Aorta (tissue), 5 donors: Measurements from ENCODE around the gene ZNF681. TPM values are rescaled to one million over a fixed set of nuclear protein-coding genes. Genes with fewer than 3 reads are reported as not detected.
"Not testable (repeated sequence)": the region's sequence is repeated elsewhere in the genome, so short reads cannot be mapped to it uniquely, and the experiment has no call there.

Experiments
- ATAC-seq: fragments of 200-7000 bp; cut with Tn5 transposase; one replicate; pipeline ENCODE4 v1.9.1; 2022; ENCODE audit warnings: moderate library complexity; ENCODE audit not compliant: low FRiP score
- DNase-seq, 2 donors: peaks; one replicate each; pipeline ENCODE4 v3.0.0-alpha.2; 2020
- H3K27ac ChIP-seq, 2 donors: one replicate each; pipeline ENCODE4 v1.5.1; 2013; ENCODE audit warnings: low read length in 2 of 2, mild to moderate bottlenecking in 2 of 2, moderate library complexity in 2 of 2, control low read depth in 1 of 2, inconsistent platforms in 1 of 2, low read depth in 1 of 2
- H3K27me3 ChIP-seq, 2 donors: one replicate each; pipeline ENCODE4 v1.6.1; 2013; ENCODE audit warnings: control low read depth in 1 of 2, low read length in 1 of 2, mild to moderate bottlenecking in 1 of 2, moderate library complexity in 1 of 2; ENCODE audit not compliant: insufficient read depth in 2 of 2, control insufficient read depth in 1 of 2
- H3K36me3 ChIP-seq, 2 donors: one replicate each; pipeline ENCODE4 v1.6.1; 2013; ENCODE audit warnings: control low read depth in 1 of 2, low read length in 1 of 2, mild to moderate bottlenecking in 1 of 2; ENCODE audit not compliant: insufficient read depth in 2 of 2, control insufficient read depth in 1 of 2
- H3K4me1 ChIP-seq, 2 donors: one replicate each; pipeline ENCODE4 v1.6.1; 2013; ENCODE audit warnings: low read length in 2 of 2, control low read depth in 1 of 2, mild to moderate bottlenecking in 1 of 2, moderate library complexity in 1 of 2; ENCODE audit not compliant: insufficient read depth in 2 of 2, control insufficient read depth in 1 of 2
- H3K4me3 ChIP-seq, 2 donors: one replicate each; pipeline ENCODE4 v1.5.1; 2013; ENCODE audit warnings: low read length in 2 of 2, control low read depth in 1 of 2, mild to moderate bottlenecking in 1 of 2
- H3K9me3 ChIP-seq: one replicate; pipeline ENCODE4 v1.6.1; 2013; ENCODE audit warnings: mild to moderate bottlenecking, low read length; ENCODE audit not compliant: control insufficient read depth
- WGBS, 2 donors: extraction: QIAGEN DNeasy Blood & Tissue Kit; methylation state at CpG; one replicate each; pipeline ENCODE4 v1.1.7; 2013; 5-methylcytosine and 5-hydroxymethylcytosine counted together
- intact Hi-C, 2 donors: fragments of 100-400 bp; cut with DNase I; formaldehyde crosslinking; loops; one replicate each; pipeline versions ENCODE4 v1.14.2 to v1.15.0; 2022
- polyA plus RNA-seq, 2 donors: library from polyadenylated mRNA; stranded (reverse); fragments of 200-250 nt; gene quantifications; one replicate each; pipeline ENCODE4 v1.2.3, GENCODE V29; 2013
- total RNA-seq, 2 donors: library from RNA; stranded (reverse); fragmentation: NEBNext Ultra II Directional; extraction: Animal tissue kit (Norgen Biotek cat#: 25700); gene quantifications; one replicate each; pipeline ENCODE4 v1.2.1, GENCODE V29; 2021
- donor health status: healthy with polysubstance abuse.
- donor health status: Bipolar disorder and iron deficiency.
- donor health status: DM: no; HTN: no; CAD: no.
- donor health status: DM: no; HTN: no; CAD: no.
- donor health status: DM: yes; HTN: yes; CAD: no.

The ZNF681 gene
- total and polyA plus RNA-seq, 4 donors = 0.31 to 3.0 (median 0.91) TPM; not detected in 1

GRCh38 chr19:23778036-23778435, 19.3 kb upstream of the ZNF681 start:
- DNase-seq, ATAC-seq, H3K27ac ChIP-seq, H3K4me1 ChIP-seq, H3K9me3 ChIP-seq, H3K36me3 ChIP-seq, intact Hi-C loops, H3K27me3 ChIP-seq, H3K4me3 ChIP-seq: not testable (repeated sequence)
- 89 to 97% methylated on average over 6 of the region's 6 CpGs for WGBS, 2 donors

- H3K27ac ChIP-seq = no peak overlapping the region
Observed at GRCh38 chr19:23777216-23777615, 18.5 kb upstream of the ZNF681 start.

GRCh38 chr19:23776507-23777205, 18.0 kb upstream of the ZNF681 start:
- Histone ChIP-seq H3K36me3 (peaks cover 3 to 4% of the 10 kb centered on the region in 2 donors), H3K27ac (no peak overlapping the region), H3K4me3 (no peak overlapping the region), H3K27me3 (no peaks in the 10 kb centered on the region), H3K9me3 (peaks cover 3% of the 10 kb centered on the region), H3K4me1 (no peaks in the 10 kb centered on the region)
- 89 to 95% methylated on average over 2 of the region's 2 CpGs for WGBS, 2 donors
- DNase-seq = no peak
- no peak for ATAC-seq
- intact Hi-C loops = no loop called here

More at GRCh38 chr19:23777216-23777615, 18.5 kb upstream of the ZNF681 start:
- 56 to 57% methylated on average over 3 of the region's 3 CpGs for whole genome bisulfite sequencing, 2 donors
- Histone ChIP-seq H3K9me3 (peaks cover 1% of the 10 kb centered on the region), H3K27me3 (no peaks in the 10 kb centered on the region), H3K4me3 (no peak overlapping the region), H3K4me1 (no peaks in the 10 kb centered on the region), H3K36me3 (peaks cover 4 to 6% of the 10 kb centered on the region in 2 donors)
- intact Hi-C loops = no loop called here
- DNase-seq = no peak
- no peak for ATAC-seq

DNA sequence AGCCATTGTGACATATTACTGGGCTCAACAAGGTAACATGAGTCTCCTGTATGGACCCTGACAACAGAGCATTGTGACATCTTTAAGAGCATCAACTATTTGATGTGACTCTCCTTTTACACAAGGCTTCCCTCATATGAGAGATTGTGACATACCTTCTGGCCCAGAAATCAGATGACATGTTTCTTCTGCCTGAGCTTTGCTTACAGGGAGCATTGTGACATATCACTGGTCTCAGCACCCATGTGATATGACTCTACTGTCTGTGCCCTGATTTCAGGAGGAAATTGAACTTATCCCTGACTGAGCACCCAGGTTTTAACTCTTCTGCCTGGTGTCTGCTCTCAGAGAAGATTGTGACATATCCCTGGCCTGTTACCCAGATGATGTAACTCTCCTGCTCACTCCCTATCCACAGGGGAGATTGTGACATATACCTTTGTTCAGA, 15.9 kb upstream of the ZNF681 start:
- H3K4me3 ChIP-seq = no peak overlapping the region
- DNase-seq (no peak), ATAC-seq (no peak)
- peaks cover 3% of the 10 kb centered on the region for H3K9me3 ChIP-seq
- no peaks in the 10 kb centered on the region for H3K27me3 ChIP-seq
- H3K36me3 ChIP-seq = peaks cover 3 to 4% of the 10 kb centered on the region in 2 donors
- no peaks in the 10 kb centered on the region for H3K4me1 ChIP-seq
- intact Hi-C loops = no loop called here
- no peak overlapping the region for H3K27ac ChIP-seq

DNA sequence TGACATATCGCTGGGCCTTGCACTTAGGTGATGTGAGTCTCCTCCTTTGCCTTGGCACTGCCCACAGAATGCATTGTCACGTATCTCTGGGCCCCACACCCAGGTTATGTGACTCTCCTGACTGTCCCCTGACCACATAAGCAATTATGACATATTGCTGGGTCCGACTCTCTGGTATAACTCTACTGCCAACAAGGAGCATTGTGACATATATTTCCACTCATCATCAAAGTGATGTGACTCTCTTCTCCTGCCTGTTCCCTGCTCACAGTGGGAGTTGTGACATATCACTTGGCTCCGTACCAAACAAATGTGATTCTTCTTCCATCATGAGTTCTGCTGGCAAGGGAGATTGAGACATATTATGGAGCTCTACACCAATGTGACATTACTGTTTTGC, 15.4 kb upstream of the ZNF681 start:
- WGBS, 2 donors = 72 to 74% methylated on average over 4 of the region's 4 CpGs
- Histone ChIP-seq H3K4me3 (no peak overlapping the region), H3K27me3 (no peaks in the 10 kb centered on the region), H3K4me1 (no peaks in the 10 kb centered on the region), H3K9me3 (peaks cover 3% of the 10 kb centered on the region), H3K36me3 (peaks cover 3 to 4% of the 10 kb centered on the region in 2 donors), H3K27ac (no peak overlapping the region)
- ATAC-seq (no peak), DNase-seq (no peak)
- intact Hi-C loops = no loop called here

GRCh38 chr19:23772675-23773063, 14.0 kb upstream of the ZNF681 start:
- H3K27me3 ChIP-seq = no peaks in the 10 kb centered on the region
- no peak overlapping the region for H3K27ac ChIP-seq
- WGBS, 2 donors = 95 to 98% methylated on average over 2 of the region's 2 CpGs
- H3K4me3 ChIP-seq = no peak overlapping the region
- DNase-seq (no peak), ATAC-seq (no peak)
- H3K9me3 ChIP-seq = peaks cover 3% of the 10 kb centered on the region
- peaks cover 3 to 4% of the 10 kb centered on the region in 2 donors for H3K36me3 ChIP-seq
- intact Hi-C loops = no loop called here
- no peaks in the 10 kb centered on the region for H3K4me1 ChIP-seq

GRCh38 chr19:23771761-23772674, 13.3 kb upstream of the ZNF681 start:
- Histone ChIP-seq H3K9me3 (peaks cover 3% of the 10 kb centered on the region), H3K27ac (no peak overlapping the region), H3K4me1 (no peaks in the 10 kb centered on the region), H3K27me3 (no peaks in the 10 kb centered on the region), H3K4me3 (no peak overlapping the region), H3K36me3 (peaks cover 3 to 4% of the 10 kb centered on the region in 2 donors)
- no peak for ATAC-seq
- WGBS, 2 donors = 96 to 98% methylated on average over 4 of the region's 4 CpGs
- no peak for DNase-seq
- intact Hi-C loops = no loop called here

- H3K9me3 ChIP-seq = peaks cover 2% of the 10 kb centered on the region
- peaks cover 2 to 4% of the 10 kb centered on the region in 2 donors for H3K36me3 ChIP-seq
- no peak overlapping the region for H3K4me3 ChIP-seq
- no peak for DNase-seq
- no peaks in the 10 kb centered on the region for H3K27me3 ChIP-seq
- WGBS, 2 donors = 94 to 96% methylated on average over 2 of the region's 2 CpGs
- no peak for ATAC-seq
- no peaks in the 10 kb centered on the region for H3K4me1 ChIP-seq
- intact Hi-C loops = no loop called here
- no peak overlapping the region for H3K27ac ChIP-seq
Observed at GRCh38 chr19:23771316-23771715, 12.6 kb upstream of the ZNF681 start.
